ENCODE data around the gene RIPK1.

DNA sequence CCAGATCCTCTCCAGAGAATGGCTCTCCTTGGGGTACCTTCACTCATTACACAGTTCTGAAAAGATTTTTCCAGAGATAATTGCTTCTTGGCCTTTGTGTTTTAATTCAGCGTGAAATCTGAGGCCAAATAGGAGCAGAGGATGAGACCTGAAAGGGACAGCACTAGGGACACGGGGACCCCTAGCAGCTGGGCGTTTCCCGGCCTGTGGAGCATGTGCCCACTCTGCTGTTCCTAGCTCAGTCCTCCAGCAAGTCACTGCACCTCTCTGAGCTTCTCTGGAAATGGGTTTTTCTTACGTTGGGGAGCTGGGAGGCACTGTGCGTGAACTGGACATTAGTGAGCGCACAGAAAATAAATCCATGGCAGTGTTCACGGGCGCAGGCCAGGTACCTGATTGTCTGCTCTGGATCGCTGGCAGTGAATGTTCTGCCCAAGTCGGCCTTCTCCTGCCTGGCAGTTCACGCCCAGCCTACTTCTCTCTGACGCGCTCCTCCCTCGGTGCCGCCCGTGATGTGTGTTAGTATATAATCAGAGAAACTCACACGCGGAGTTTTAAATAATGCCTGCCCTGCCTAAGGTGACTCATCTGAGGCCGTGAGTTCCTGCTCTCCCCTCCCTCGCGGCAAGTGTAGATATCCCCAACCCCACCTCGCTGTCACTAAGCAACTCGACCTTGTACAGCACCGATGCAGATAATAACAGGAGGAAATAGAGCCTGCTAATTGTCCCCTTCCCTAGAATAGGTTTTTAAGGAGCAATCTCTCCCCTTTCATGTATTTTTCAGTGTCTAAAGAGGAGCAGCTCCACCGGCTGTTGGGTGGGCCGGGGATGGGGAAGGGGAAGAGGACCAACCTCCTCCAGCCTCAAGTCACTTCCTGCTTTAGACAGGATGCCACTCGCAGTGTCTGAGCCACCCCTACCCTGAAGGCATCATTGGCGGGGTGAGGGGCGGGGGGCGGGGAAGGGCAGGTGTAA lies 91.8 kb downstream of the RIPK1 start:
- TF ChIP-seq, protein P1, sequence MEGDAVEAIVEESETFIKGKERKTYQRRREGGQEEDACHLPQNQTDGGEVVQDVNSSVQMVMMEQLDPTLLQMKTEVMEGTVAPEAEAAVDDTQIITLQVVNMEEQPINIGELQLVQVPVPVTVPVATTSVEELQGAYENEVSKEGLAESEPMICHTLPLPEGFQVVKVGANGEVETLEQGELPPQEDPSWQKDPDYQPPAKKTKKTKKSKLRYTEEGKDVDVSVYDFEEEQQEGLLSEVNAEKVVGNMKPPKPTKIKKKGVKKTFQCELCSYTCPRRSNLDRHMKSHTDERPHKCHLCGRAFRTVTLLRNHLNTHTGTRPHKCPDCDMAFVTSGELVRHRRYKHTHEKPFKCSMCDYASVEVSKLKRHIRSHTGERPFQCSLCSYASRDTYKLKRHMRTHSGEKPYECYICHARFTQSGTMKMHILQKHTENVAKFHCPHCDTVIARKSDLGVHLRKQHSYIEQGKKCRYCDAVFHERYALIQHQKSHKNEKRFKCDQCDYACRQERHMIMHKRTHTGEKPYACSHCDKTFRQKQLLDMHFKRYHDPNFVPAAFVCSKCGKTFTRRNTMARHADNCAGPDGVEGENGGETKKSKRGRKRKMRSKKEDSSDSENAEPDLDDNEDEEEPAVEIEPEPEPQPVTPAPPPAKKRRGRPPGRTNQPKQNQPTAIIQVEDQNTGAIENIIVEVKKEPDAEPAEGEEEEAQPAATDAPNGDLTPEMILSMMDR (IDR thresholded peaks at IDR 0.05): no peak
- TF ChIP-seq POLR2A (IDR thresholded peaks at IDR 0.05): no peak

Data from thyroid gland (tissue), 4 donors.